Erythroblast (primary cell): ENCODE data around the gene TRAPPC14.

Experiments used
- GATA1 ChIP-seq: IDR thresholded peaks from 2 replicates; pipeline ENCODE4 v1.6.1; 2011; ENCODE audit warnings: low read depth, mild to moderate bottlenecking, control low read depth, low read length, moderate library complexity
- POLR2A ChIP-seq: IDR thresholded peaks from 2 replicates; pipeline ENCODE4 v1.6.1; 2011; ENCODE audit warnings: mild to moderate bottlenecking, low read length

- TF ChIP-seq POLR2A (no peak), GATA1 (no peak)
Observed at GRCh38 chr7:100173806-100174495, 15.4 kb upstream of the TRAPPC14 start.
